NB4 (cell line): ENCODE results near the gene C1QC.

Experiments used
- DNase-seq: peaks from one replicate; pipeline ENCODE4 v3.0.0; 2010; ENCODE audit warnings: low read depth
- H3K4me3 ChIP-seq: one replicate; pipeline ENCODE4 v1.5.1; 2011; ENCODE audit warnings: mild to moderate bottlenecking, low read depth, low read length, moderate library complexity
- MYC ChIP-seq: IDR thresholded peaks from 2 replicates; pipeline ENCODE4 v1.6.1; 2011; ENCODE audit warnings: low read depth, low read length
- POLR2A ChIP-seq: IDR thresholded peaks from 2 replicates; pipeline ENCODE4 v1.6.1; 2011; ENCODE audit warnings: mild to moderate bottlenecking; ENCODE audit not compliant: insufficient read length; ENCODE audit errors: extremely low read depth
- TF ChIP-seq, protein P1 (sequence below): IDR thresholded peaks from one replicate; pipeline ENCODE4 v1.5.1; 2012; ENCODE audit warnings: low read depth, low read length
- TF ChIP-seq, protein P2 (sequence below): IDR thresholded peaks from 2 replicates; pipeline ENCODE4 v1.6.1; 2011; ENCODE audit warnings: low read depth, low read length

C1QC gene

DNA sequence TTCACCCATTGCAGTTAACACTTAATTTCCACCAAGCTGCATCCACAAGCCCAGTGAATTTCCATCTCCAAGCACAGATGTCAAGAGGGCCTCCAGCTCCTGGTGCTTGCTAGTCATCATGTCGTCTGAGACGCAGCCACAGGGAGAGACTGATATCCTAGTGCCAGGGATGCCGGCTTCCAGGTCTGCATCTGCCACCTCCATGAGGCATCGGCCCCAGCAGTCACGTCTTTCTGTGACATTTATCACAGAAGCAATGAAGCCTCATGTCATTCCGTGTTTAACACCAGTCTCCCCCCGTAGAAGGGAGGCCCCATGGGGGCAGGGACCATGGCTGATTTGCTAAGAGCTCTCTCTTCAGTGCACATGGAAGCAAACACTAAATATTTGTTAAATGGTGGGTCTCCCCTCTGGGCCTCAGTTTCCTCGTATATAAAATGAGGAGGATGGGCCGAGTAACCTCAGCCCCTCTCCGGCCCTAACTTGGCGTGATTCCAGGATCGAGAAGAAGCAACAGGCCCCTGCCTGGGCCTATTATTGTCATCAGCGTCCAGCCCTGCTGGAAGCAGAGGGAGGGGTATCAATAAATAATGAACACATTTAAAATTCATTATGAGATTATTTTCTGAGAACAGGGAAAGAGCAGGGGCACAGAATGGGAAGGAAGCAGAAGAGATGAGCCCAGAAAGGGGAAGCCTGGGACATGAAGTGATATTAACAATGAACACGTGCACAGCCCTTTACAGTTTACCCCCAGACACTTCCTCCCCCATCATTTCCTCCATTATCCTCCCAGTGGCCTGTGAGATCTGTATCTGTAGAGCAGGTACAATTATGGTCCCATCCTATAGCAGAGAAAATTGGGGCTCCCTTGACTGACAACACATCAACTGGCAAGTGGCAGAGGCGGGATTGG is 8.8 kb downstream of the C1QC start:
- no peak overlapping the region for H3K4me3 ChIP-seq
- no peak for DNase-seq
- TF ChIP-seq, protein P1, sequence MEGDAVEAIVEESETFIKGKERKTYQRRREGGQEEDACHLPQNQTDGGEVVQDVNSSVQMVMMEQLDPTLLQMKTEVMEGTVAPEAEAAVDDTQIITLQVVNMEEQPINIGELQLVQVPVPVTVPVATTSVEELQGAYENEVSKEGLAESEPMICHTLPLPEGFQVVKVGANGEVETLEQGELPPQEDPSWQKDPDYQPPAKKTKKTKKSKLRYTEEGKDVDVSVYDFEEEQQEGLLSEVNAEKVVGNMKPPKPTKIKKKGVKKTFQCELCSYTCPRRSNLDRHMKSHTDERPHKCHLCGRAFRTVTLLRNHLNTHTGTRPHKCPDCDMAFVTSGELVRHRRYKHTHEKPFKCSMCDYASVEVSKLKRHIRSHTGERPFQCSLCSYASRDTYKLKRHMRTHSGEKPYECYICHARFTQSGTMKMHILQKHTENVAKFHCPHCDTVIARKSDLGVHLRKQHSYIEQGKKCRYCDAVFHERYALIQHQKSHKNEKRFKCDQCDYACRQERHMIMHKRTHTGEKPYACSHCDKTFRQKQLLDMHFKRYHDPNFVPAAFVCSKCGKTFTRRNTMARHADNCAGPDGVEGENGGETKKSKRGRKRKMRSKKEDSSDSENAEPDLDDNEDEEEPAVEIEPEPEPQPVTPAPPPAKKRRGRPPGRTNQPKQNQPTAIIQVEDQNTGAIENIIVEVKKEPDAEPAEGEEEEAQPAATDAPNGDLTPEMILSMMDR = no peak
- TF ChIP-seq MYC (peak; percentile 21; the same call in 1 of the 2 replicates), POLR2A (no peak)
- TF ChIP-seq, protein P2, sequence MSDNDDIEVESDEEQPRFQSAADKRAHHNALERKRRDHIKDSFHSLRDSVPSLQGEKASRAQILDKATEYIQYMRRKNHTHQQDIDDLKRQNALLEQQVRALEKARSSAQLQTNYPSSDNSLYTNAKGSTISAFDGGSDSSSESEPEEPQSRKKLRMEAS = peak; percentile 73

DNA sequence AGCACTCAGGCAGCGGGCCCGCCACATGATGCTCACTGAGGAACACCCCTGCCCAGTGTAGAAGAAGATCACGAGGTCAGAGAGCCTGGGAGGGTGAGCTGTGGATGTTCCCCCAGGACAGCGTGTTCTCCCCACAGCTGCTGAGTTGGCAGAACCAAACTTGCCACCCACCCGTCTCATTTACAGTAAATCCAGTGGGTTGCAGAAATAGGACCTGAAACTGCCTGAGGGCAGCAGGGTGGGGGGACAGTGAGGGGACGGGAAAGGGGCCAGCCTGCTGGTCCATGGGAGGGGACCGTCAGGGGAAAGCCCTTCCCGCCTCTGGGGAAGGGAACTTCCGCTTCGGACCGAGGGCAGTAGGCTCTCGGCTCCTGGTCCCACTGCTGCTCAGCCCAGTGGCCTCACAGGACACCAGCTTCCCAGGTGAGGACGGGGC is 9.5 kb downstream of the C1QC start, which contains the start of gene C1QB:
TSS of gene C1QB (plus strand) at position 356 of the 436 bp plus-strand sequence. CDS start 6,227 bp downstream, outside the sequence.
- no peak for DNase-seq
- TF ChIP-seq, protein P2 = no peak
- TF ChIP-seq, protein P1 = no peak
- TF ChIP-seq MYC (no peak), POLR2A (no peak)
- no peak within 1 kb of the TSS for H3K4me3 ChIP-seq

DNA sequence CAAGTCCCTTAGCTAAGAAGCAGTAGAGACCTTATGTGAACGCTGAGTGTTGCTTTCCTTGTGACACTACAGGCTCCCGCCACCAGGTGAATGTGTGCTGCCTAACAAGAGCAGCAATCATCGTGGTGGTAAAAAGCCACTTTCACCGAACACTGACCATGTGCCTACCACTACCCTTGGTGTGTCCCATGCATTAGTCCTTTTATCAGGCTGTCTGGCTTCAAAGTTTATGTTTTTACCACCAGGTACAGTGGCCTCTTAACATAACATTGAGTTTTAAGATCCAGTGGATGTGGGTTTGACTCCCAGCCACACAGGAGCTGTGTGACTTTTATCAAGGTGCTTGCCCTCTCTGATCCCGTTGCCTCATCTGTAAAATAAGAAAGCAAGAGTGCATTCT is 11.3 kb downstream of the C1QC start:
- no peak overlapping the region for H3K4me3 ChIP-seq
- DNase-seq = no peak
- TF ChIP-seq, protein P2 = no peak
- TF ChIP-seq MYC (no peak), POLR2A (no peak)
- TF ChIP-seq, protein P1 = no peak

DNA sequence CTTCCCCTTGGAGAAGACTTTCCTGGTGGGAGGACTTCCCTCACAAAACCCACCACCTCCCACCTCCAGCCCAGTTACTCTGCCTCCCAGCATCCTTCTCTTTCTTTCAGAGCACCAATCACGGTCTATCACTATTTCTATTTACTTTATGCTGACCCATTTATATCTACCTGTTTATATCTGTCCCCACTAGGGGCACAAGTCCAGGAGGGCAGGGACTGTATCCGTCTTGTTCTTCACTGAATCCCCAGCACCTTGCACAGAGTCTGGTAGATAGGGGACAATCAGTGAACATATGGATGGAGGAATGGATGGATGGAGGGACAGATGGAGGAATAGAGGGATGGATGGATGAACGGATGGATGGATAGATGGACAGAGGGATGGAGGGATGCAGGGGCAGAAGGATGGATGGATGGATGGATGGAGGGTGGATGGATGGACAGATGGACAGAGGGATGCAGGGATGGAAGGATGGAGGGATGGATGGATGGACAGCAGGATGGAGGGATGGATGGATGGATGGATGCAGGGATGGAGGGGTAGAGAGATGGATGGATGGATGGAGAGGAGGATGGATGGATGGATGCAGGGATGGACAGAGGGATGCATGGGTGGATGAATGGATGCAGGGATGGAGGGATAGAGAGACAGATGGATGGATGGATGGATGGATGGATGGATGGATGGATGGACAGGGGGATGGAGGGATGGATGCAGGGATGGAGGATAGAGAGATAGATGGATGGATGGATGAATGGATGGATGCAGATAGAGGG is 15.1 kb downstream of the C1QC start:
- DNase-seq = no peak
- H3K4me3 ChIP-seq = no peak overlapping the region
- no peak for TF ChIP-seq POLR2A
- TF ChIP-seq, protein P2 = no peak

DNA sequence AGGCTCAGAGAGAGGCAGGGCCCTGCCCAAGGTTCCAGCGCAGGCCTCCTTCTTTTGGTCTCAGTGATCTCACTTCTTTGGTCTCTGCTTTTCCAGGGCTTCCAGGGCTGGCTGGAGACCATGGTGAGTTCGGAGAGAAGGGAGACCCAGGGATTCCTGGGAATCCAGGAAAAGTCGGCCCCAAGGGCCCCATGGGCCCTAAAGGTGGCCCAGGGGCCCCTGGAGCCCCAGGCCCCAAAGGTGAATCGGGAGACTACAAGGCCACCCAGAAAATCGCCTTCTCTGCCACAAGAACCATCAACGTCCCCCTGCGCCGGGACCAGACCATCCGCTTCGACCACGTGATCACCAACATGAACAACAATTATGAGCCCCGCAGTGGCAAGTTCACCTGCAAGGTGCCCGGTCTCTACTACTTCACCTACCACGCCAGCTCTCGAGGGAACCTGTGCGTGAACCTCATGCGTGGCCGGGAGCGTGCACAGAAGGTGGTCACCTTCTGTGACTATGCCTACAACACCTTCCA is 17.3 kb downstream of the C1QC start:
- TF ChIP-seq POLR2A (no peak), MYC (no peak)
- TF ChIP-seq, protein P2 = no peak
- TF ChIP-seq, protein P1 = no peak
- H3K4me3 ChIP-seq = no peak overlapping the region
- DNase-seq = no peak

DNA sequence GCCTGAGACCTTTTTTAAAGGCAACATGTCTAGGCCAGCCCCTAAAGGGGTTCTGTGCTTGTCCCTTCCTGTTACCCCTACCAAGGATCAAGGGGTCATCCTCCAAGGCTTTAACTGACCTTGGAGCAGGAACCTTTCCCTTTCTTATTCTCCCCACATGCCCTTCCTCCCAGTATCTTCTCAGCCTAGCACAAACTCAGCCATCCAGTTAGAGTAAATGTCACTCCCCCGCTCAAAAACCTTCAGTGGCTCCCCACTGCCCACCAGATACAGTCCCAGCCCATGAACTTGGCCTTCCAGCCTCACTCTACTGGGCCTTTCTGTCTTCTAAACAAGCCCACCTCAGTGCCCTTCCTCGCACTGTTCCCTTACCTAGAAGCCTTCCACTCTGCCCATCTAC is 18.4 kb downstream of the C1QC start:
- no peak for DNase-seq
- H3K4me3 ChIP-seq = no peak overlapping the region
- TF ChIP-seq, protein P1 = no peak
- TF ChIP-seq POLR2A = no peak
- TF ChIP-seq, protein P2 = no peak
- no peak for TF ChIP-seq MYC
